Inflammatory macrophage treated with lipopolysaccharide for 4 hours (primary cell): ENCODE measurements around the gene NOTUM.
"Not testable (repeated sequence)": the region's sequence is repeated elsewhere in the genome, so short reads cannot be mapped to it uniquely, and the experiment has no call there.

Experiments used
- DNase-seq: peaks from one replicate; pipeline ENCODE4 v3.0.0-alpha.2; 2020

Gene NOTUM

DNA sequence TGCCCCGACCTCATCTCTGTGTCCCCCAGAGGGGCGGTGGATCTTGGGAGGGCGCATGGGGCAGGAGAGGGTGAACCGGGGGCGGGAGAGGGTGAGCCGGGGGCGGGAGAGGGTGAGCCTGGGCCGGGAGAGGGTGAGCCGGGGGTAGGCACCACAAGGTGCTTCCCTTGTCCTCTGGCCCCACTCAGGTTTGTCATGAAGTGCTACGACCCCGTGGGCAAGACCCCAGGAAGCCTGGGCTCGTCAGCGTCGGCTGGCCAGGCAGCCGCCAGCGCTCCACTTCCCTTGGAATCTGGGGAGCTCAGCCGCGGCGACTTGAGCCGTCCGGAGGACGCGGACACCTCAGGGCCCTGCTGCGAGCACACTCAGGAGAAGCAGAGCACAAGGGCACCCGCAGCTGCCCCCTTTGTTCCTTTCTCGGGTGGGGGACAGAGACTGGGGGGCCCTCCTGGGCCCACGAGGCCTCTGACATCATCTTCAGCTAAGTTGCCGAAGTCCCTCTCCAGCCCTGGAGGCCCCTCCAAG lies 35.3 kb upstream of the NOTUM start:
- DNase-seq = no peak

GRCh38 chr17:81995463-81996231 lies 34.7 kb upstream of the NOTUM start:
- no peak for DNase-seq

DNA sequence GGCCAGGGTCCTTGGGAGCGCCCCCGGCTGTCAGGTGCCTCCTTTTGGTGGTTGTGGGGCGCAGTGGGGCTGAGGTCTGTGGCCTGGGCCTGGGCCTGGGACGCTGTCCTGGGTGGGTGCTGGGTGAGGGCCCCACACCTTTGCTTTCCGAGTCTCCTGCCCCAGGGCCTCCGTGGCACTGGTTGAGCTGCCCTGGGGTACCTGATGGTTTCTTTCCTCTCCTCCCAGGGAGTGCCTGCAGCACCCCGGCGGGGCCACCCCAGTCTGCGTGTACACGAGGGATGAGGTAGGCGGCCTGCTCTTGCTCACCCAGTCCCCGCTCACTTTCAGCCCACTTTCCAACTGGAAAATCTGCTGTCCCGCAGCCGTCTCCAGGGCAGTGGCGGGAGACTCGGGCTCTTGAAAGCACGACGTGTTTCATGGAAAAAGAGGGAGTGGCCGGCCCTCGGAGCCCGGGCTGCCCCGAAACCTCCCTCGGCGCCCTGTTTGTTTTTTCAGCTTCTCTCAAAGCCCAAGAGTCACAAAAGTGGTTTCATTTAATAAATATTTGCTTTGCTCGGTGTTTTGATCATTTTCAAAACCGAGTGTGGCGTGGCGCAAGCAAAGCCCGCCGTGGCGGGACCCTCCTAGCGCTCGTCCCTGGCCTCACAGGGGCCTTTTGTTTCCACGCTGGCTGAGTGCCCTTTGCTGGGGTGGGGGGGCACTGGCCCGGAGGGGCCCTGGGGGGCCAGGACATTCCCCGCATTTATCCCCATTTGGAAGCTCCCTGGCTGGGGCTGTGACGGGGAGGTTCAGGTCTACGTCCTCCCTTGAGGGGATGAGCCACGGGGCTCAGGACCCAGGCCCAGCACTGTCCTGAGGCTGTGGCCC lies 33.8 kb upstream of the NOTUM start:
- no peak for DNase-seq

DNA sequence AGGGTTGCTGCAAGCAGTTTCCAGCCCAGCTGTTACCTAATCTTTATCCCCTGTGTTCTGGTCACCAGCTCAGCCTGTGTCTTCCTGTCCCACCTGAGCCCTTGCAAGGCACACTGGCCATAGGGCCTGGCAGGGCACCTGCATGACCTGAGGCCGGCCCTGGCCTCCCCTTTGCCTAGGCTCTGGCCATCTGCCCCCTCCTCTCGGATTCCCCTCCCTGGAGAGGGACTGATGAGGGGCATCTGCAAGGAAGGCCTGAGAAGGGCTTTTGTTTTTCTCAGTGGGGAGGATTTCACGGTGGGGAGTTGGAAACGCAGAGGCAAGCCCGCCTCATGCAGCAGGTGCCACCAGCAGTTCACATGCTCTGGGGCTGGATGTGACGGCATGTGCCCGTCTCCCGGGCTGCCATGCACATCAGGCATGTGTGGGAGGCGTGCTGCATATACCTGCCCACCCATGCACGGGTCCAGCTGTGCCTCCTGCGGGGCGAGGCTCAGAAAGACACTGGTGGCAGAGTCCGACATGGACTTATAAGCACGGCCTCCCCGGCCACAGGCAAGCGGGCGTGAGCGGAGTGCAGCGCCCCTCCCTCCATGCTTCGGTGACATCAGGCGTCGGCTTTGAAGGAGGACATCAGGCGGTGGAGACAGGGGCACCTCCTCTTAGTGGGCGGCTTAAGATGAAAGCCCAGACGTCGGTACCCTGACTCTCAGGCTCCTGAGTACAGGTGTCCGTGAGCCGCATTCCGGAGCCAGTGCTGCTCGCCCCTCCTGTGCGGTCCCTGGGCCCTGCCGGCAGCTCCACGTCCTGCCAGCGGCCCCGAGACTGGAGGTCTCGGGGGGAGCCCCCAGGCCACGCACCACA lies 33.0 kb upstream of the NOTUM start:
- no peak for DNase-seq

DNA sequence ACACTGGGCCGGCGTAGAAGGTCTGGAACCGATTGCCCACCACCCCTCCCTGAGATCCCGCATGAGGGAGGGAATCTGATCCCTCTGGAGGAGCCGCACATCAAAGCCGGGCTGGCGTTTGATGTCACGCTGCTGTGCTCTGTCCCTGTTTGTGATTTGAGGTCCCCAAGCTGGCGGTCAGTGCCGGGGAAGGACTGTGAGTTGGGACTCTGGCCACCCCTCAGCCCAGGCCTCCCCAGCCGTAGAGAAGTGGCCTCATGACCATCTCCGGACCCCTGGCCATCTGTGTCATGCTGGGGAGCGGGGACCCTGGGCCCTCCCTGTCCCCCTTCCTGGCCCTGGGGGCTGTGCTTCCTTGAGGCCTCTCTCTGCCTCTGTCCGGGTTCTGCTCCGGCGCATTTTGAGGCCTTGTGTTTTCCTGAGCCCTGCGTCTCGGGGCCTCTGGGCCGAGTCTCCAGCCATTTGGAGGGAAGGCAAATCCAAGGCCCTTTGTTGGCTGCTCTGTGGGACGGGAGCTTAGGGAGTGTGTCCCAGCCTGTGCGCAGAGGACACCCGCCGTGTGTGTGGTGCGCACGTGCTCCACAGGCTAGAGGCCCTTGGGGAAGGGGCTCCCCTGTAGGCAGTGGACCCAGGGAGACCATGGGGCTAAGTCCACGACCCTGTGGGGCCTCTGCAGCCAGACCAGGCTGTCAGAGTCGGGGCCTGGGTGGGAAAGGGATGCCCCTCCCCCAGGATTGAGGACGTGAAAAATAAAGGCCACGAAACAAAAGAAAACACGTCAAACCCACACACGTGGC lies 31.5 kb upstream of the NOTUM start:
- DNase-seq = no peak

GRCh38 chr17:81991684-81992305 lies 30.8 kb upstream of the NOTUM start:
- no peak for DNase-seq

DNA sequence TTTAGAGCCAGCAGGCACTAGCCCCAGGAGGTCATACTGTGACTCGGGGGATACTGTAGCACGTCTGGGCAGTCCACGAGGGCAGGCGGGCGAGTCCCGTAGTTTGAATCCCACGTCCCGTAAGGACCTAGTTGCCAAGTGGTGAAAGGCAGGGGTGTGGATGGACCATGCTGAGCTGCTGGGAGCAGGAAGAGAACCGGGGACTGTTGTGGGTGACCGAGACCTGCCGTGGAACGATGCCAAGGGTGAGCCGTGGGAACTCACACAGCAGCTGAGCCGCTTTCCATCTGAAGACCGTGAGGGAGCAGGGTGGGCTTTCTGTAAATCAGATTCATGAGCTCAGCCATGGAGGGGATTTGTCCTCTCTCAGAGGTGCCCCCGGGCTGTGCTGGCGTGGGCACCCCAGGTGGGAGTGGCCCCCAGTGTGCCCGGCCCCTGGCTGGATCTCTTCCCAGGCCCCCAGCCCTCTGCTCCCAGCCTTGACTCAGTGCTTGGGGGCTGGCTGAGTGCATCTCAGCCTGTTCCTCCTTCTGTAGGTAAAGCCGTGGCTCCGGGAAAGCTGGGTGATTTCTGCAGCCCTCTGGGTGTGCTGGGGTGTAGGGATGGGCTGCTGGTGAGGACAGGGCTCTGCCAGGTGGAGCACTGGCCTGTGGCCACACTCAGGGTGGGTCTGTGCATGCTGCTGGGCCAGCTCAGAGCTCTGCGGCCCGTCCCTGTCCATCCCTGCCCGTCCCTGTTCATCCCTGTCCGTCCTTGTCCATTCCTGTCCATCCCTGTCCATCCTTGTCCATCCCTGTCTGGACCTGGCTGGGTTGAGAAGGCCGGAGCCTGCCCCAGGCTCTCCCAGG lies 30.1 kb upstream of the NOTUM start:
- no peak for DNase-seq

DNA sequence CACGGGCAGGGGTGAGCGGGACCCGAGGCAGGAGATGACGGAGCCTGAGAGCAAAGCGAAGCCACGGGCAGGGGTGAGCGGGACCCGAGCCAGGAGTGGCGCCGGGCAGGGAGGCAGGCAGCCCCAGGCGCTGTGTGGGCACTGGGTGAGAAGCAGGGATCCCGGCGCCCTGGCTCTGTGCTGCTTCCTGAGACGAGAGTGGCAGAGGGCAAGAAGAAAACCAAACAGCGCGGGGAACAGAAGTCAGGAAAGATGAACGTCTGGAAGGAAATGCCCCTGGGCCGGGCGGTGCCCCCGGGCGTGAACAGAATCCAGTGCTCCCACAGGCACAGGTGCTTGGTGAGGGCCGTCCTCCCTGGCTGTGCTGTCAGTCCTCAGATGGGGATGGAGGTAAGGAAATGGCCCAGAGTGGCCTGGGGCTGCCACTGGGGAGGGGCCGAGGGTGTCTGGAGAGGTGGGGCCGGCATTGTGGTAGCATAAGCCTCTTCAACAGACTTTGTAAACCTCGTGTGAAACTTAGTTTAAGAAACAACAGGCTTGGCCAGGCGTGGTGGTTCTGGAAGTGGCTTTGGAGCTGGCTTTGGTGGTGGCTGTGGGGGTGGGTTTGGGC lies 26.3 kb upstream of the NOTUM start:
- DNase-seq = no peak

DNA sequence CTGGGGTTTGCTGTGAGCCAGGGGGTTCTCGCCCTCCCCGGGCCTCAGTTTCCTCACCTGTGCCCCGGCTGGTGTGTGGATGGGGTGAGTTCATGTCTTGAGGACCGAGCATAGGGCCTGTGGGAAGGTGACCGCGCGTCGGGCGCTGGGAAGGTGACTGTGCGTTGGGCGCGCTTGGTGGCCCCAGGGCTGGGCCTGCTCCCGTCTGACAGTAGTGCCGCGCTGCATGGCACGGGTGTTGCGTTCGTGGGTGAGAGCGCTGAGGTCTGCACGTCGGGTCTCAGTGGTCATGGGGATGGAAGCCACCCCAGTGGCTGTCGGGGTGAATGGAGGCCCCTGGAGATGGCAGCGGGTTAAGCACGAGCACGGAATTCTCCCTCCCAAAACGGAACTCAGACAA lies 25.6 kb upstream of the NOTUM start:
- DNase-seq = no peak

- no peak for DNase-seq
These were observed 23.9 kb upstream of the NOTUM start for GRCh38 chr17:81984773-81985410.

DNA sequence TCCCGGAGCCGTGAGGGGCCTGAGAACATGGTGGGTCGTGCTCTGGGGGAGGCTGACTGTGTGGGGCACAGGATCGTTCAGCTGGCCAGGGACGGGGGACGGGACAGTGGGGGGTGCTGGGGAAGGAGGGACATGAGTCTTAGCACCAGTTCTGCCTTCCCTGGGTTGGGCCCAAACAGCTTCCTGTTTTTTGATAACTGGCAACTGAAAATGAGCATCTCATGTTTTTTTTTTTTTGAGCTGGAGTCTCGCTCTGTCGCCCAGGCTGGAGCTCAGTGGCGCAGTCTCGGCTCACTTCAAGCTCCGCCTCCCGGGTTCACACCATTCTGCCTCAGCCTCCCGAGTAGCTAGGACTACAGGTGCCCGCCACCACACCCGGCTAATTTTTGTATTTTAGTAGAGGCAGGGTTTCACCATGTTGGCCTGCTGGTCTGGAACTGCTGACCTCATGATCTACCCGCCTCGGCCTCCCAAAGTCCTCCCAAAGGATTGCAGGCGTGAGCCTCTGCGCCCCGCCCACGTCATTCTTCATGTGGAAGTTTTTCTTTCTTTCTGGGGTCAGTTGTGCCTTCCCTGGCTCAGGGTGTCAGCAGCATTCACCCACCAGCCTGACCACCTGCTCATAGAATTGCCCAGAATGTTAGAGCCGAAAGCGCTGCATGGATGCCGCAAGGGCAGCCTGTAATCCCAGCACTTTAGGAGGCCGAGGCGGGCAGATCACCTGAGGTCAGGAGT lies 22.8 kb upstream of the NOTUM start:
- DNase-seq = peak; percentile 16

DNA sequence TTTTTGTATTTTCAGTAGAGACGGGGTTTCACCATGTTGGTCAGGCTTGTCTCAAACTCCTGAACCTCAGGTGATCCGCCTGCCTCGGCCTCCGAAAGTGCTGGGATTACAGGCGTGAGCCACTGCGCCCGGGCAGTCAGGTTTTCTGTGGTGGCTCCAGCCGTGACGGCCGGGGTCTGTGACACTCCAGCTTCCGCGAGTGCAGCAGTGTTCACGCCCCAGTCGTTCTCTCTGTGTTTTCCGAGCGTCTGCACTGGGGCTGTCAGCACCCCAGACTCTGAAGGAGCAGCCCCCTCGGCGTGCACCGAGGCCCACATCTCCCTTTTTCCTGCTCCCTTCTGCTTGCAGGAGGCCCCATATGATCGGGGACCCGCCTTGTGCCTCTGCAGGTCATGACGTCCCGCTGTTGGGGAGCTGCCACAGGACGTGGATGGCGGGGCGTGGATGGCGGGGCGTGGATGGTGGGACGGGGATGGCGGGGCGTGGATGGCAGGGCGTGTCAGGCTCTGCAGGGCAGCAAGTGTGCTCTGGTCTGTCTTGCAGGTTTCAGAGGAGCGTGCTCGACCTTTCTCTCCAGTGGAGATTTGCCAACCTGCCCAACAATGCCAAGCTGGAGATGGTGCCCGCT lies 22.1 kb upstream of the NOTUM start:
- DNase-seq = no peak

- not testable (repeated sequence) for DNase-seq
These were observed 20.5 kb upstream of the NOTUM start for GRCh38 chr17:81981511-81981910.

GRCh38 chr17:81980707-81981343 lies 19.8 kb upstream of the NOTUM start:
- DNase-seq = peak; percentile 8

DNA sequence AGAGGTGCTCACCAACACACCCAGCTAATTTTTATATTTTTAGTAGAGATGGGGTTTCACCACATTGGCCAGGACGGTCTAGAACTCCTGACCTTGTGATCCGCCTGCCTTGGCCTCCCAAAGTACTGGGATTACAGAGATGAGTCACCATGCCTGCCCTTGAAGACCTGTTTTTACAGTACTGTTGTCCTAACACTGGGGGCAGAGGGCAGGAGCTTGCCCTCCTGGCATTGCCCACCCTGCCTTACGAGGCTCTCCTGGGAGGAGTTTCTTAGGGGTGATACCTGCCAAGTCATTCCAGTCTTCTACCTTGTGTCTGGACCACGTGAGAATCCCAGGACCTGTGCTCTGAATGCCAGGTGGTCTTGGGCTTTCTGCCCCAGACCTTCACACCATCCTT lies 19.1 kb upstream of the NOTUM start:
- DNase-seq = no peak

DNA sequence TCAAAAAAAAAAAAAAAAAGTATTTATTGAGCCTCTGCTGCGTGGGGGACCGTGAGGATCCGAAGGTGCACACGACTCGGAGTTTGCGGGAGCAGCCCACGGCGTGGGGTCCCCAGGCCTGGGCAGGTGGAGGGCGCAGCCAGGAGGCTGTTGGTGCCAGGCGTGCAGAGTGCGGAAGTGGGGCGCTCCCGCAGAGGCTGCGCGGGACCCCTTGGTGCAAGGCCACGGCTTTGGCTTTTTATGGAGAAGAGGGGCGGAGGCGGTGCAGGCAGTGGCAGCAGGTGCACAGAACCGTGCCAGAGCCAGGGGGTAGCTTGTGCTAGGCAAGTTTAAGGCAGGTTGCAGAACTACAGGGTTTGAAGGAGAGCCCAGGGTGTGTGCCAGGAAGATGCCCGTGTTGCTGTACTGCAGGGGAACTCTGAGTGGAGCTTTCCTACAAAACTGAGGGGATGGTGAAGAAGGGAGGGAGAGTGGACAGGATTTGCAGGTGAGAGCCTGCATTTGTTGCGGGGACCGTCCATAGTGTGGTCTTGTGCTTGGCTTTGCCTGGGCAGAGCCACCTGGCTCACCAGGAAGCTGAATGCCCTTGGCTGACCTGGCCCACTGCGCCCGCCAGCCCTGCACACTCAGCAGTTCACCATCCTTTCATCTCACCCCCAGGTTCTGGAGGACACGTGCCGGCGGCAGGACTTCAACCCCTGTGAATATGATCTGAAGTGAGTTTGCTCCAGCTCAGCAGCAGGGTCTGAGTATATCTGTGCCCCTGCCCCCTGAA lies 17.7 kb upstream of the NOTUM start:
- DNase-seq = no peak

DNA sequence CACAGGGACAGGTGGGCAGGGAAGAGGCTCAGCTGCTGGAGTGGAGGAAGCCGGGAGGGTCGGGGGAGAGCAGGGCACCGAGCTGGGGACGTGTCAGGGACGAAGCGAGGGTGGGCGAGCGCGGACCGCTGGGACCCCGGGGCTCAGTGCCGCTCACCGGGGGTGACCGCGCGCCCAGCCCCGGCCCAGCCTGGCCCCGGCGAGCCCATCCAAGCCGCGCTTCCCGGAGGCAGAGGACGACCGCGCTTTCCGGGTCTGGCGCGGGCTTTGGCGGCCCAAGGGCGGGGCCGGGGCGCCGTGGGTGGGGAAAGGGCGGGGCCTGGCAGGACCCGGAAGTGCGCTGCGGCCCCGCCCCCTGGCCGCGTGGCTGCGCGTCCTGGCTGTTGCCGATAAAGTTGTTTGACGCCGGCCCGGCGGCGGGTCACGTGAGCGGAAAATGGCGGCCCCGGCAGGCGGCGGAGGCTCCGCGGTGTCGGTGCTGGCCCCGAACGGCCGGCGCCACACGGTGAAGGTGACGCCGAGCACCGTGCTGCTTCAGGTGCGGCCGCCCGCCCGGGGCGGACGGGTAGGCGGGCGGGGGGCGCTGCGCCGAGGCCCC lies 16.3 kb upstream of the NOTUM start, which contains the start of gene ASPSCR1:
Gene ASPSCR1 (plus strand): TSS at position 419 of the 598 bp plus-strand sequence. CDS start 18 bp downstream, at position 437.
- DNase-seq = peak; percentile 93
